Body of pancreas (tissue), 4 donors: ENCODE results near the gene PXDN.
A peak's percentile ranks its signal among the peaks of the same experiment; 100 is the strongest.

ENCODE experiments used
- POLR2A ChIP-seq, 3 donors: fragments of 450-650 bp; IDR thresholded peaks; one replicate each; pipeline ENCODE4 v1.6.1; 2016; ENCODE audit warnings: antibody characterized with exemption in 3 of 3, mild to moderate bottlenecking in 2 of 3
- TF ChIP-seq, protein P1 (sequence below), 7 experiments: fragments of 450-650 bp in 4 of 7; fragments of 200-600 bp in 3 of 7; sonication (generic) in 3 of 7; IDR thresholded peaks; one replicate each; pipeline ENCODE4 v1.5.1; 2016 to 2019; ENCODE audit warnings: antibody characterized with exemption in 7 of 7

GRCh38 chr2:1750933-1751766 is 6.8 kb upstream of the PXDN start:
- TF ChIP-seq, protein P1, sequence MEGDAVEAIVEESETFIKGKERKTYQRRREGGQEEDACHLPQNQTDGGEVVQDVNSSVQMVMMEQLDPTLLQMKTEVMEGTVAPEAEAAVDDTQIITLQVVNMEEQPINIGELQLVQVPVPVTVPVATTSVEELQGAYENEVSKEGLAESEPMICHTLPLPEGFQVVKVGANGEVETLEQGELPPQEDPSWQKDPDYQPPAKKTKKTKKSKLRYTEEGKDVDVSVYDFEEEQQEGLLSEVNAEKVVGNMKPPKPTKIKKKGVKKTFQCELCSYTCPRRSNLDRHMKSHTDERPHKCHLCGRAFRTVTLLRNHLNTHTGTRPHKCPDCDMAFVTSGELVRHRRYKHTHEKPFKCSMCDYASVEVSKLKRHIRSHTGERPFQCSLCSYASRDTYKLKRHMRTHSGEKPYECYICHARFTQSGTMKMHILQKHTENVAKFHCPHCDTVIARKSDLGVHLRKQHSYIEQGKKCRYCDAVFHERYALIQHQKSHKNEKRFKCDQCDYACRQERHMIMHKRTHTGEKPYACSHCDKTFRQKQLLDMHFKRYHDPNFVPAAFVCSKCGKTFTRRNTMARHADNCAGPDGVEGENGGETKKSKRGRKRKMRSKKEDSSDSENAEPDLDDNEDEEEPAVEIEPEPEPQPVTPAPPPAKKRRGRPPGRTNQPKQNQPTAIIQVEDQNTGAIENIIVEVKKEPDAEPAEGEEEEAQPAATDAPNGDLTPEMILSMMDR (IDR thresholded peaks at IDR 0.05), result peak; percentile 62 to 74 (median 70)
- TF ChIP-seq POLR2A (IDR thresholded peaks at IDR 0.05), result no peak
